Amygdala (tissue), 56 donors: ENCODE results near the gene MGAT4C.

Source experiments
- DNase-seq, 56 donors: peaks; one replicate each; lab custom pipeline; 2025; lab: John Stamatoyannopoulos, UW

The MGAT4C gene

DNA sequence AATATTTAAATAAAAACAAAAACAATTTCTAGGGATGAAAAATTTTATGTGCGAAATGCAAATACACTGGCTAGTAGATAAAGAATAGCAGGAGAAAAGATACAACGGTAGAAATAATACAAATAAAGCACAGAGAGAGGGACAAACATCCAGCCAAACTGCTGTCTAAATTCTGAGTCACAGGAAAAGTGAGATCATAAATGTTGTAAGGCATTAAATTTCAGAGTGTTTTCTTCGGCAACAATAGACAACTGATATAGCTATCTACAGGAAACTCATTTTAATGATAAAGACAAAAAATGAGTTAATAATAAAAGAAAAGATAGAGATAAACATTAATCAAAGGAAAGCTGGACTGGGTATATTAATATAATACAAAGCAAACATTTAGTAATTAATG lies 259.9 kb downstream of the MGAT4C start:
- DNase-seq, result no peak

DNA sequence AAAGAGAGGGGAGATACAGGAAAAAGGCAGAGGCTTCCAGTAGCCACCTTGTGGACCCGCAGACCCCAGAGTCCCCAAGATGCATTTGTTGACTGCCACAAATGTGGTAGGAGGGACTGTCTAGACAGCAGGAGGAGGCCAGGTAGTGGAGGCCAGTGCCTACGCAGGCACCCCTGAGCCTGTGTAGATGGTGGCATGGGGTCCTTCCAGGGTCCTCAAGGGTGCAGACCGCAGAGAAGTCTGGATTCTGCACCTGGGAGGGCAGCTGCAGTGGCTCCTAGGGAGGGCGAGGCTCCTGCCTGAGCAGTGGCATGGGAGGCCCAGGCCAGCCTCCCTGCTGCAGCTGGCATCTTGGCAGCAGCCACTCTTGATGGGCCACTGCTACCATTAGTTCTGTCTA lies 262.4 kb downstream of the MGAT4C start:
- no peak for DNase-seq

DNA sequence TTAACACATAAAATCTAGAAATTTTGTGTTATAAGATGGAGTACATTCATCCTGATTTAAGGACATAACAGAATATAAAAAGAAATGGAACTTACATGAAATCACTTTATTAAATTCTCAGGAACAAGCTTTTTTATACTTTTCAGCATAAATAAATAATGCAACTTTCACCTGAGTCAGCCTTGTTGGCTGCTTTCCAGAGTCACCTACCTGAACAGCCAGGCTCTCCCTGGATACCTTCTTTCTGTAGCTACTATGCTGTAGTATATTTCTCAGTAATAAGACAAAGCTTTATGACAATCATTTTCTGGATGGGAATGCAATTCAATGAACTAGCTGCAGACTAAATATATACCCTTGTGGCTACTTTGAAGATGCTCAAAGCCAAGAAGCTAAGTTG lies 270.2 kb downstream of the MGAT4C start:
- DNase-seq, result no peak

DNA sequence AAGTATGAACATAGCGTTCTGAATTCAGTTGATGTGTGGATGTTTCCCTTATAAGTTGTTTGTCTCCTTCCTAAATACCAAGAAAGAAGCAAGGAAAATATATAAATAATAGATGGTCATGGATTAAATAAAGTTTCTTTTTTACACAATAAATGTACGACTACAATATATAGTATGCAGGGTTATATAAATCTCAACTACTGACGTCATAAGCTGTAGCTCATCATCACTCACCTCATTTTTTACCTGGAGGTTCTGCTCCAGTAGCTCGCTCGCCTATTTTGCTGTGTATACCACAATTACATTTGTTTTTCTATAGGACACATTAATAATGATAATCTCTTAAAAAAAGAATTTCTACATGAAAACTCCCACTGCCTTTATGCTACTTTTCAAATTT lies 272.6 kb downstream of the MGAT4C start:
- DNase-seq, result no peak

DNA sequence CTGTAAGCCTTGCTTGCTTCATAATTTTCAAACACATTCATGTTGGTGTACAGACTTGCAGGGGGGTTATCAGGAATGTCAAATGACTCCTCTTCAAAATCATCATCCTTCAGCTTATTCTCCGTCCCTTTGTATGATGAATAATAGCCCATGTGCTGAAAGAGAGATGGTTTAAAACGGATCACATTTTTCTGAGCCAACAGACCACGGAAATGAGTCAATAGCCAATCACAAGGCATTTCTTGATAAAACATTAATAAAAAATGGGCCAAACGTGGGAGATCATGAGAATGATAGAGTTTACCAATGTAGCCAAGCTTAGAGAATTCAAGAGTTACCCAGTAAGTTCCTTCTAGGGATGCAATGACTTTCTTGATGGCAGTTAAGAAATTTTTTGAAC lies 276.6 kb downstream of the MGAT4C start:
- no peak for DNase-seq

DNA sequence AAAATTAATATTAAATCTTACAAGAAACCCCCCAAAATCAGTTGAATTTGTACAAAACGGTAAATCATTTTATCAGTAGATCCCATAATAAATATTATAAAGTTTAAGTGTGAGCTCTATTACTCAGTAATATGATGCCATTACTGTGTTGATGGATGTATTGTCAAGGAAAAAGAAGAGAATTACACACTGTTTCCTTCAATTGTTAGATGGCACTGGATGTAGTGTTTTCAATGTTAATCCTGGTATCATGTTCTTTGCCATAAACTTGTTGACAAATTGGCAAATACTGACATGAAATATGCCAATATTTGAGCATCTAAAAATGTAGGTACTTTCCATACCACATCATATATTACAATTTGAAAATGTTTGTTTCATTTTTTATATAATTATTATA lies 280.5 kb downstream of the MGAT4C start:
- no peak for DNase-seq

DNA sequence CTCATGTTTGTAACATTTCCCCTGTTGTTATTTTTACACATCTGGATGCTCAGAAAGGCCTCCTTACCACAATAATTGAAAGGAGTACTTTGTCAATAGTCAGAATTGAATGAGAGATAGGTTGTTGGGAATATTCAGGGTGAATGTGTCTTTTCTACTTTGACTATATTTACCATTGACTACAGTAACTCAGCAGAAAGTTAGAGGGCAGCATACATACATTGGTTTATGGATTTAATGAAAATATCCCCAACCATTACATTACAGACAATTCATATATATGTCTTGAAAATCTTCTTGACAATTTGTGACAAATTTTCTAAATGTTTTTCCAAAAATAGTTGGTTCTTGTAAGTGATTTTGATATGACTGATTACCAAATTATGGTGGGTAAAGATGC lies 284.4 kb downstream of the MGAT4C start:
- no peak for DNase-seq

DNA sequence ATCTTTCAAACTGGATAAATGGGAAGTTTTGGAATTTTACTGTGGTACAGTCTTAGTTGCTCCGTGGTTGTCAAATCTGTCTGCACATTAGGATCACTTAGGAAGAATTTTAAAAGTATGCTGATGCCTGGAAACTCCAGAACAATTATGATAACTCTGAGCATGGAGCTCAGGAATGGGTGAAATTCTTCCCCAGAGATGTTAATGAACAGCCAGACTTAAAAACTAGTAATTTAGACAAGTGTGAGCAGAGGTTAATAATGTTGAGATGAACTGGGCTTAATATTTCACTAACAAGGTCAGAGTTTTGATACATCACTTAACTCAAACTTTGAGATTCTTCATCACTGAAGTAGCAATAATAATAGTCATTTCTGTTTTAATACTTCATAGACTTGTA lies 287.6 kb downstream of the MGAT4C start:
- DNase-seq, result no peak

DNA sequence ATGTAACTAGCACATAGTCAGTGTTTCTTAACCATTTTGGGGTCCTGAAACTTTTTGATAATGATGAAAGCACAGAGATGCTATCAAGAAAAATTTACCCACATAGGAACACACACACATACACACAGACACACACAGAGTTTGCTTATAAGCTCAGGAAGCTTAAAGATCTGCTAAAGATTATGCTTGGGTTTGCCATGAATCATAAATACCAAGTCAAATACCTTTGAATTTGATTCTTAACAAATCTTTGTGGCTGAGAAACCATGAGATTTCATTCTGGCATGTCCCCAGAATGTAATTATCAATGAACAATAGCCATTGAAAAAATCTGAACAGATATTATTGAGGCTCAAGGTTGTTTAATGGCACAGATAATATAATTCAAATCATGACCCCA lies 292.9 kb downstream of the MGAT4C start:
- DNase-seq, result no peak

DNA sequence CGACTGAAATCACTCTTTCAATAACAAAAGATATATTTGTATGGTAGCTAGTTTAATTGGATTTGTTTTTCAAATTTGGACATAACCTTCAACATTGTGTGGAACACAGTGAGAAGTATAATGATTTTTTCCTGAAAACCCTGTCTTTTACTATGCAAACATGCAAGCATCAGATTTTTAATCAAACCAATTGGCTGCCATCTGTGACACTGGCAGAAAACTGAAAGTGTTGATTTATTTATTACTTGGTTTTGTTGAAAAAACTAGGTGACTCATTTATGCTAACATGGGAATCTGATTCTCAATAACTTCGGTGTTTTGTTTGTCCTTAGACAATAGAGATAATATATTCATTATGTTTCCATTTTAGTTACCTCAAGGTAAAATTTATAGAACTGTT lies 300.1 kb downstream of the MGAT4C start:
- no peak for DNase-seq

DNA sequence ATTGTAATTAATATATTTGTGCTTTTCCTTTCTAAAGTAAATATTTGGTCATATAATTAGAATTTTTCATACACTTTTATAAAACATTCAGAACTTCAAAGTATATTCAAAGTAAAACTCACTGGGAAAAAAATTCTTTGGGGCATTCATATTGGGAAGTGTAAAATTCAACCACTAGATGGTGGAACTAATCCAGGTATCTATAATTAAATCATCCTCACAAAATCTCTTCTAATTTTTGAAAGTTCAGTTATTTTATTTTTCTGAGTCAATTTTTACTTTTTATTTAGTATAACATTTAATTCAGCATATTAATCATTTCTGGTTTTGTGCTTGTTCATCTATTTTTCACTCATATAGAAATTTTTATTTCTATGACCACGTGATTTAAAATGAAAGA lies 301.1 kb downstream of the MGAT4C start:
- DNase-seq, result no peak

DNA sequence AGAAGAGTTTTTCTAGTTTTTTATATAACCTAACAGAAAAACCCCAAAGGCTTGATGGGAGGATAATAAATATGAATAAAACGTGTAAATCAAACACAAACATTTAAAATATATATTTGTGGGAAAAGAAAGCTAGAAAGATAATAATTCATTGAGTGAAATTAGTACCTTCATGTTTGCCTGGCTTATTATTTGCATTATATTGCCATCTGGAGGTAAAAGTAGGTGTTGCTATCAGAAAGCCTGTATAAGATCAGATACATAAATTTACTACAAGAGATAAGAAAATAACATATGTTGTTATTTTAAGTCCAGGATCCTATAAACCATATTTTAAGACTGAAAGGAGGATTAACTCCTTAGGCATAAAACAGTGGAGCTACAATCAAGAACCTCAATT lies 304.4 kb downstream of the MGAT4C start:
- no peak for DNase-seq

DNA sequence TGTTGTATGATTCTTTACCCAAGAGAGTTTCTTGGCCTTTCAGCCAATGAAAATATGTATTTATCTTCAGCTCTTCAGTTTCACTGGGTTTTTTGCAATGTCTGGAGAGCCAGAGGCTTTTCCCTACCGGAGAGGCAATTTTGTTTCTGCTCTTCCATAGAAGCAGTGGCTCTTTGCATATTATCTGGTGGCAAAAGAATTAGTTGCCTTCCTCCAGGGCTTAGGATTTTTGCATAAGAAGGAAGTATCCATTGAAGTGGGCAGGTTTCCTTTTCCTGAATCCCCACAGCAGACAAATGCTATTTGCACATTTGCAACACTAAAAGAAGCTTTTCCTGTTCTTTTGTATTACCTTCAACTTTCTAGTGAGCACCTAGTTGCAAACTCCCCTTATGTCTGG lies 306.9 kb downstream of the MGAT4C start:
- no peak for DNase-seq

DNA sequence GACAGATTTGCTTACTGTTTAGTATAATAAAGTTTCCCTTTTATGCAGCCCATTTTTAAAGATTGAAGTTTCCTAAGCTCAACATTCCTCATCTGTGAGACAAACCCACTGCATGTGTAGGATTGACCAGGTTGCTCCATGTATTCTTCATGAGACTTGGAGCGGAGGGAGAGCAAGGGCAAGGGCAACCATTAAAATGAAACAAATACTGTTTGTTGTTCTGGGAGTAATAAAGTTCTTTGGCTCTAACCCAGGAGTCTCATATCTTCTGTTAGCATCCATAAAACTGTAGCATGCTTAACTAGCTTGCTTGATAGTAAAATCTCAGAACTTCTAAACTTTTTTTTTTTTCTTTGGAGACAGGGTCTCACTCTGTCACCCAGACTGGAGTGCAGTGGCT lies 307.9 kb downstream of the MGAT4C start:
- DNase-seq, result no peak

DNA sequence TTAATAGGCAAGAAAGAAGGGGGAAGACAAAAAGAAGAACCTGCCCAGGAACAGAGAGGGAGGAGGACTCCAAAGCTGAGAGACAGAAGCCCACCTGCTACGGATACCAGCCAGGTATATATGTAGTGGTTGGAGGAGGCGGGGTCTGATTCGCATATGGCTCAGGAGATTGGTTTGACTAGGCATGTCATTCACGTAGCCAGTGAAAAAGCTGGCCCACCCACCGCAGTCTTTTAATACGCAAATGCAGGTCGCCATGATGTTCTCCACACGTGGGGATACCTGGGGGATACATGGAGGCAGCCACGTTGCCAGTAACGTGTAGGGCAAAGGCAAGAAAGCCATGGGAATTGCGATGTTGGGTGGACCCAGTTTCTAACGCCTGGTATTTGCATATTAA lies 308.9 kb downstream of the MGAT4C start:
- DNase-seq, result no peak

DNA sequence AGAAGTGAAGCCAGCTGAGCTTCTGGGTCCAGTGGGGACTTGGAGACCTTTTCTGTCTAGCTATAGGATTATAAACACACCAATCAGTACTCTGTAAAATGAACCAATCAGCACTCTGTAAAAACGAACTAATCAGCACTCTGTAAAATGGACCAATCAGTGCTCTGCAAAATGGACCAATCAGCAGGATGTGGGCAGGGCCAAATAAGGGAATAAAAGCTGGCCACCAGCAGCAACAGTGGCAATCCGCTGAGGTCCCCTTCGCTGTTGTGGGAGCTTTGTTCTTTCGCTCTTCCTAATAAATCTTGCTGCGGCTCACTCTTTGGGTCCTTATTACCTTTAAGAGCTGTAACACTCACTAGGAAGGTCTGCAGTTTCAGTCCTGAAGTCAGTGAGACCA lies 309.8 kb downstream of the MGAT4C start:
- no peak for DNase-seq

DNA sequence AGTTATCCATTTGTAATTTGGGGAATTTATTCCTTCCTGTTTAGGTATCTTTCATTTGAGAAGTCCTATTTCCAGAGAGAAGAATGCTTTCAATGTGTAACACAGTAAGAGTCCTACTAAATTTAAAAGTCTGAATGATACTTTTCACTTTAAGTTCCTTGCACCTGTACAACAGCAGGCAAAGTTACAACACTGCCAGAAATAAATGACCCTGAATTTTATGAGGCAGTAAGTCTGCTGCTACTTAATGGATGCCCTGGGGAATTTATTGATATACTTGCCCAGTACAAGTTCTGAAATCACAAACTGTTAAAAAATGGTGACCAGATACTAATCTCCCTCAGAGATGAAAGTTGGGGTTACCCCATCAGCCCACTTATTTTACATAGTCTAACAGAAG lies 329.0 kb downstream of the MGAT4C start:
- no peak for DNase-seq

DNA sequence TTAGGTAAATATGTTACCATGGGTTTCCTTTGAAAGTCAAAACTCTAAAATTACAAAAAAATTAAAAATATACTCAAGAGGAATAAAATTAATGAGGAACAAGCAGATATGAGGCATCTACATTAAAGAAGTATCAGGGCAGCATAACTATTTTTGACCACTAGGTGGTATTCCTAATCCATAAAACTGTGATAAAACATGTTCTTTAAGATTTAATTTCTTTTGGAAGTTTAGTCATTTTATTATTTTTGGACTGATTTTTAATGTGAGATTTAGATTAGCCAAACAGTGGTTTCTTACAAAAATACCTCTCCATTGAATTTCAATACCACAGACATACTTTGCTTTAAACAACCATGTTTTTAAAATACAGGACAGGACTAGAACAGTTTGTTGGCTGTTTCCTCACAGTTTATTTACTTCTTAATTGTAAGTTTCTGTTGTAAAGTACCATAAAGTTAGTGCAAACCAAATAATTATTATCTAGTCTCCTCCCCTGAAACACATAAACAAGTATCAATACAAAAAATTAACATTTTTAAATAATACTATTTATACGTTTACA lies 332.3 kb downstream of the MGAT4C start:
- no peak for DNase-seq

DNA sequence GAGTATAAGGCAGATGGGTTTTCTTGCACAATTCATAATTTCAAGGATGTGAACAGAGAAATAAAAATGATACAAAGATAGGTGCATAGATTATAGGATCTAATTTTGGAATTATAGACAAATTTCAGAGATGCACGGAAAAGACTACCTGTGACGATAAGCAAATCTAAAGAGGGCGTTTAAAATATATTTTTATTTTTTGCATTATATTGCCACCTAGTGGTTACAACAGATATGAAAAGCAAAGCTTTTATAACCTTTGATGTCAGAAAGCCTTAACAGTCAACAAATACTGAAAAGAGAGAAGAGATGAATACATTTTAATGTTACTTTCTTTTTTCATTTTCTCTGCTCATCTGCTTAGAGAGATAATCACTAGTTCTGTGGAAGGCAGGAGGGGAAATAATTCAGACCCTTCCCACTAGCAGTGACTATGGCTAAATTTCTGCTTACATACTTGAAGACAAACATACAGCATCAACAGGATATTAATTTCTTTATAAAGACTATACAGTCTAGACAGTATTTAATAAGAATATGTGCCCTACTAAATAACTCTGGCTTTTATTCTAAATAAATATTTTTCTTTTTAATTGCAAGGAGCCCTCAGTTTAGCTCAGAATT lies 335.8 kb downstream of the MGAT4C start:
- DNase-seq, result peak in 1 of 56 donors; percentile 12
